HG03159 (cell line): ENCODE data around the gene CEP131.

Source experiments
- ATAC-seq: cut with Tn5 transposase; IDR thresholded peaks from one replicate; pipeline ENCODE4 v1.9.1; 2021; ENCODE audit warnings: mild to moderate bottlenecking, moderate library complexity; ENCODE audit not compliant: unreplicated experiment

The CEP131 gene

GRCh38 chr17:81171941-81172340 is 50.8 kb downstream of the CEP131 start:
- no peak for ATAC-seq

- no peak for ATAC-seq
These were observed 51.9 kb downstream of the CEP131 start for GRCh38 chr17:81170727-81171494.

- no peak for ATAC-seq
These were observed 52.9 kb downstream of the CEP131 start for GRCh38 chr17:81169870-81170309.

GRCh38 chr17:81167638-81168037 is 55.1 kb downstream of the CEP131 start:
- ATAC-seq, result no peak

GRCh38 chr17:81167194-81167524 is 55.6 kb downstream of the CEP131 start:
- no peak for ATAC-seq

GRCh38 chr17:81166033-81166492 is 56.7 kb downstream of the CEP131 start, which contains the start of gene AATK:
TSS of gene AATK (minus strand) at chr17:81166221. CDS start at chr17:81165992, 229 bp downstream.
- no peak for ATAC-seq

GRCh38 chr17:81165246-81166032 is 57.3 kb downstream of the CEP131 start, which contains the start of gene PVALEF:
TSS of gene PVALEF (plus strand) at chr17:81165507. CDS start at chr17:81181227, 15,720 bp downstream.
- no peak for ATAC-seq

- no peak for ATAC-seq
These were observed 58.2 kb downstream of the CEP131 start for GRCh38 chr17:81164371-81165245.

- no peak for ATAC-seq
These were observed 58.9 kb downstream of the CEP131 start for GRCh38 chr17:81163703-81164370.

GRCh38 chr17:81163051-81163695 is 59.6 kb downstream of the CEP131 start:
- no peak for ATAC-seq

- ATAC-seq, result no peak
These were observed 60.3 kb downstream of the CEP131 start for GRCh38 chr17:81162491-81162890.

GRCh38 chr17:81161972-81162371 is 60.8 kb downstream of the CEP131 start:
- no peak for ATAC-seq

GRCh38 chr17:81161536-81161935 is 61.2 kb downstream of the CEP131 start:
- no peak for ATAC-seq

GRCh38 chr17:81160747-81161453 is 61.9 kb downstream of the CEP131 start:
- ATAC-seq, result no peak

GRCh38 chr17:81160306-81160705 is 62.5 kb downstream of the CEP131 start:
- ATAC-seq, result no peak

GRCh38 chr17:81159611-81160265 is 63.0 kb downstream of the CEP131 start:
- ATAC-seq, result no peak

- ATAC-seq, result no peak
These were observed 63.8 kb downstream of the CEP131 start for GRCh38 chr17:81158688-81159590.
